ENCODE measurements around the gene SCAANT1.

Gene SCAANT1

DNA sequence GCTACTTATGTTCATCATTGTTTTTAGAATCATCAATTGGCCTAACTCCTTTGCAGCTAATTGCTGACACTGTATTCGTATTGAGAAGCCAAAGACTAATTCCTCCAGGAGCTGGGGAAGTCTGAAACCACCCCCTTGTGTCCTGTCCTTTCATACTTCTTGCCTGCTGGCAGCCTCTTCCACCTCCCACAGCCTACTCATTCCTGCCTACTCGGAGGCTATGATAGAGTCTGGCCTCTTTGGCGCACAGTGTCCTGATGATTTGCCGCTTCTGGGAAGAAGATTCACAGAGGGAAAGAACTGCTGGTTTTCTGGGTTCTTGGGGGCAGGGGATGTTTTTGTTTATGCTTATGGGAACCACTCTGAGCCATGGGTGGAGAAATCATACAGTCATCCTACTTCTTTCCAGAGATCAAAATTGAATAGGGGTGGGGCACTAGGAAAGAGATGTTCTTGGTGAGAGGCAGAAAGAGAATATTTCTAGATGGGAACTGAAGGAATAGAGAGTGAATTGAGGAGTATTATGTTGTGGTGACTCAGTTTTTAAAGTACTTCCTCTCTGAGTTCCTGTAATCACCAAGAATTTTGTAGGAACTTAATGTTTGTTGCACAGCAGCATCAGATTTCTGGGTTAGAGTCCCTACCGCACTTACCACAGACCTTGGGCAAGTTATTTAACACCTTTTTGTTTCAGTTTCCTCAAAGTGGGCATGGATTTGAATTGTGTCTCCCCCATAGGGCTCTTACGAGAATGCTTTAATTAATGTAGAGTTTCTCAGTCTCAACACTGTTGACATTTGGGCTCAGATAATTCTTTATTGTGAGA, 22.1 kb upstream of the SCAANT1 start:
- no peak for DNase-seq (ENCODE audit: low read depth in 1 of 2, low spot score in 1 of 2)

- DNase-seq (ENCODE audit: low read depth in 1 of 2, low spot score in 1 of 2): no peak
These were observed 21.3 kb upstream of the SCAANT1 start for GRCh38 chr3:63933459-63933858.

- no peak for DNase-seq (ENCODE audit: low read depth in 1 of 2, low spot score in 1 of 2)
These were observed 20.5 kb upstream of the SCAANT1 start for GRCh38 chr3:63932509-63933212.

GRCh38 chr3:63931290-63931689, 19.1 kb upstream of the SCAANT1 start:
- no peak for DNase-seq (ENCODE audit: low read depth in 1 of 2, low spot score in 1 of 2)

DNA sequence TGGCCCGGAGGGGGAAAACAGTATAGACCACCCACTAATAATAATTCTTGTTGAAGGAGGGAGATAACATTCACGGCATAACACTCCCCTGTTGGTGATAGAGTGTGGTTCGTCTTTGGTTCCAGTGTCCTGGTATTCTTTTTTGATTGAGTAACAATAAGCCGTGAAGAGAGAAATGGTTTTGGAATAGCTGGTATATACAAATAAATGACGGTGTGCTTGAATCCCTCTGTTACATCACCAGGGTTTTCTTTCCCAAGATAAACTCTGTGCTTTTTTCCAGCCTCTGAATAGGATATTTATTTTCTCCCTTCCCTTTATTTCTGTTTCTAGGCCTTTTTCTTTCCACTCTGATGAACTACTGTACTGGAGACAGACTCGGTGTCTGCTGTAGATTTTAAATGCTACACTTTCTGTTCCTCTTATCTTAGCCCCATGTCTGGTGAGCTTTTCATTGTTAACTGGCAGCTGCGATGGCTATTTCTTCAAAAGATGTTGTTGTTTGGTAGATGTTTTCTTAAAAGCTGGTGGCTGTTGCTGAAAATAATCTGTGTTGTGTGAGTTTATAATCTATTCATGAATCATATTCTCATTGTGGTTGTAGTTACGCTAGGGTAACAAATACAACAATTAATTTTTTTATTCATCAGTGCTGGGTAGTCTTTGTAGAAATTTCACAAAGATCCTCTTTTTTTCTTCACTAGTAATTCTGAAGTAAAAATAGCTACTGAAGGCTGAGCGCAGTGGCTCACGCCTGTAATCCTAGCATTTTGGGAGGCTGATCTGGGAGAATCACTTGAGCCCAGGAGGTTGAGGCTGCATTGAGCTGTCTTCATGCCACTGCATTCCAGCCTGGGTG, 15.5 kb upstream of the SCAANT1 start:
- no peak for DNase-seq (ENCODE audit: low read depth in 1 of 2, low spot score in 1 of 2)

DNA sequence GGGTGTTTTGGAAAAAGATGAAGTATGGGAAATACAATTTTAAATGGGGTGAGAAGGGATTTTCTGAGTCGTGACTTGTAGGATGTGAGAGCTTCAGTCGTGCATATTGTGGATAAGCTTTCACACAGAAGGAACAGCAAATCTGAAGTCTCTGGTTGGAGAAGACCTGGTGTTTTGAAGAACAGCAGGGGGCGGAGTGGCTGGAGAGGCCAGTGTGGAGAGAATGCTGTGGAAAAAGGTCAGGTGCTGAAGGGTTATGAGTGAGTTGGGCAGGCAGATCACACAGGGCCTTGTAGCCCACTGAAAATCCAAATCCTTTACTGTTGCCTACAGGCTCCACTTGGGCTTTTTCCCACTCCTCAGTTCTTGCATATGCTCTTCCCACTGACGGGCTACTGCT, 14.1 kb upstream of the SCAANT1 start:
- DNase-seq (ENCODE audit: low read depth in 1 of 2, low spot score in 1 of 2): no peak

GRCh38 chr3:63922491-63923199, 10.5 kb upstream of the SCAANT1 start:
- DNase-seq (ENCODE audit: low read depth in 1 of 2, low spot score in 1 of 2): no peak

GRCh38 chr3:63921741-63922482, 9.7 kb upstream of the SCAANT1 start:
- no peak for DNase-seq (ENCODE audit: low read depth in 1 of 2, low spot score in 1 of 2)

DNA sequence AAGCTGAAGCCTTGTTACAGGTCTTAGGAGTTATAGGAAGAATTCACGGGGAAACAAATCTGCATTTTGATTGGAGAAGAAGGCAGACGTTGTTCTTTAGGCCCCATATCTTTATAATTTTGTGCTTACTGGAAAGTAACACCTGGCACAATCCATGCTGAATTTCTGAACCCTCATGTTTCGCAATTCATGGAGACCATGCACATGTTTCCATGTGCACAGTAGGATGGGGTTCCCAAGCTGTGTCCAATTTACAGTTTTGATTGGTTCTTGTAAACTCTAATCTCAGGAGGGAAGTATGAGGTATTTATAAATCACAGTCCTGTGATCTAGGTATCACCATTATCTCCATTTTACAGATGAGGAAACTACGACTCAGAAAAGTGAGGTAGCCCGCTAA, 7.8 kb upstream of the SCAANT1 start:
- DNase-seq (ENCODE audit: low read depth in 1 of 2, low spot score in 1 of 2): no peak

DNA sequence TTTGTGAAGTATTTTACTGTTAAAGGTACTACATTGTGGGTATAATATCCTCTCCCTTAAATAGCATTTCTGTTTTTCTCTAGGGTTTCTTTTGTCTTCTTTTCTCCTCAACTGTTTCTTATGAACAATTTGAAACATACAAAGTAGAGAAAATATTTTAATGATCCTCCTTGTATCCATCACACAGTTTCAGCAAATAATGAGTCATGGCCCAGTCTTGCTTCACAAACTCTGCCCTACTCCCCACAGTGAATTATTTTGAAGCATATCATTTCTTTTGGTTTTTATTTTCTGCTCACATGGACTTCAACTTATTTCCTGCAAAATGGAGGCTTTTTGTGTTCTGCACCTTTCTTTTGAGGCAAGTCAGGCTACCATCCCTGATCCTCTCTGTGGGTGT, 6.1 kb upstream of the SCAANT1 start:
- DNase-seq (ENCODE audit: low read depth in 1 of 2, low spot score in 1 of 2): no peak

DNA sequence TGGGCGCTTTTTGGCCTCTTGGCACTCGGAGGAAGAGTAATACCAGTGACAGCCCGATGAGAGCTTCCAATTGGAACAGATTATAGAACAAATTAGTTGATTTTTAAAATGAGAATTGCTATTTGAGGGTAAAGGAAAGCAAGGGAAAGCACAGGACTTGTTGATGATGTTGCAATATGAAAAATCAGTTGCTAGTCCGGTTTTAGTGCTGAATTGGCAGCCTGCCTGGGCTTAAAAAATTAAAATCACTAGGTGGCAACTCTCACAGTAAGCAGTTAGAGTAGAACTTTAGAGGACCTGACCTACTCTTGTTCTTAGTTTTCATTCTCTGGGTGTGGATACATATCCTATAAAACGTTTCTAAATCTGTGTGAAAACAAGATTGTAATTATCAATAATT, 2.1 kb upstream of the SCAANT1 start:
- DNase-seq (ENCODE audit: low read depth in 1 of 2, low spot score in 1 of 2): no peak

GRCh38 chr3:63912768-63913588, 795 bp upstream of the SCAANT1 start:
- peak in 1 of 2 donors; percentile 31 for DNase-seq (ENCODE audit: low read depth in 1 of 2, low spot score in 1 of 2)

DNA sequence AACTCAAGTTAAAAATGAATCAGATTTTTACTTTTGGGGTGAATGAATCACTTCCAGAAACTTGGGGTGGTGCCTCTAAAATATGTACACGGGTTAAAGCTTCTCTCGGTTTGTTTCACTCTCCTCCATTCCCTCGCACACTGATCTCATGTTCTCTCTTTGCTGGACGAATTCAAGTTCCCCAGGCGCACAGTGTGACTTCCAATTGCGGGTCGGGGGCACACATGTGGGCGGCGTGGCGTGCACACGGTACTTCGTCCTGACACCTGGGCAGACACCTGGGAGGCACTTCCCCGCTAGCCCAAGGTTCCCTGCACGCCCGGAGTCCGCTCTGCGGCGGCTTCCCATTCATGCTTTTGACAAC, 692 bp downstream of the SCAANT1 start:
- DNase-seq (ENCODE audit: low read depth in 1 of 2, low spot score in 1 of 2): no peak

DNA sequence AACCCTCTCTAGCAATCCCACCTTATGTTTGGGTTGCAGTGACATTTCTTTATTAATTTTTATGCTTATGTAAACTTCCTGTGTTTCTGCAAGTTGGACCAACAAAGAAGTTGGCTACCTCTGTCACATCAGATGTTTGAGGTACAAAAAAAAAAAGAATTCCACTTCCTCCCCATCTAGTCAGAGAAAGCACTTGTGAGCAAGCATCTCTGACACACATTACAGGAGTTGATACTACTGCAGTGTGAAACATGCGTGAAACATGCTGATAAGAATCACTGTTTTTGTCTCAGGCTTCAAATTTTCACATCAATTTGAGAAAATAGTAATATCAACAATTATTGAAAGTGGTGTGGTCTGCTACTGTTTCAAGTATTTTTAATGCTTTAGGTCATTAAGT, 1.3 kb downstream of the SCAANT1 start:
- no peak for DNase-seq (ENCODE audit: low read depth in 1 of 2, low spot score in 1 of 2)

GRCh38 chr3:63910001-63910400, 2.2 kb downstream of the SCAANT1 start:
- no peak for DNase-seq (ENCODE audit: low read depth in 1 of 2, low spot score in 1 of 2)

- no peak for DNase-seq (ENCODE audit: low read depth in 1 of 2, low spot score in 1 of 2)
These were observed 2.8 kb downstream of the SCAANT1 start for GRCh38 chr3:63909431-63909830.

GRCh38 chr3:63908776-63909175, 3.4 kb downstream of the SCAANT1 start:
- no peak for DNase-seq (ENCODE audit: low read depth in 1 of 2, low spot score in 1 of 2)

DNA sequence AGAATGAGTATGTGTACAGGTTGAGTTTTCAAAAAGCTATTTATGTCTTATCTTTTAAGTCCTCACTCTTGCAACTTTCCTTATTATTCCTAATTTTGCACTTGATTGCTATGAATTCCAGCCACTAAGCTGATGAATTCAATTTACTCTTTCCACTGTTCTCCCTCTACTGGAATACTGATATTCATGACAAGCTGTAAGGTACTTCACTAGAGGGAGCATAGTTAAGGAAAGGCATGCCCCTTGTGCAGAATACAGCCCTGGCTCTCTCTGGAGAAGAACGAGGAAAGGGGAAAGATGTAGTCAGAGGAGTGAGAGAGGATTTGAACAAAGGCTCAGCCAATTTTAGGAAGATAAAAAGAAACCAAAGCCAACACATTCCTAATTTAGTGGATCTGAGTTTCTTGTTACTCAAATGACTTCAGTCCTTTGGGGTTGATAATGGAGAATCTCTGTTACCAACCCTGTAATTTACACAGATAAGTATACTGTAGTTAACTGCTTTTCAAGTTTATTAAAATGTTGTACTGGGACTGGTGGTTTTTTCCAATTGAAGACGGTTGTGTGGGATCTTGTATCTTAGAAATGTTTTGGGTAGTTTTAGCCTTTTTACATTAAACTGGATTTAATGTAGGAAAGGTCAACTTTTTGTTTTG, 4.0 kb downstream of the SCAANT1 start:
- no peak for DNase-seq (ENCODE audit: low read depth in 1 of 2, low spot score in 1 of 2)

All from stimulated activated CD4-positive, alpha-beta T cell treated with anti-CD3 and anti-CD28 coated beads, Interleukin-15, amount 100 ng/mL, for 1 hour (primary cell).